ENCODE measurements around the gene BAHCC1.

The BAHCC1 gene

DNA sequence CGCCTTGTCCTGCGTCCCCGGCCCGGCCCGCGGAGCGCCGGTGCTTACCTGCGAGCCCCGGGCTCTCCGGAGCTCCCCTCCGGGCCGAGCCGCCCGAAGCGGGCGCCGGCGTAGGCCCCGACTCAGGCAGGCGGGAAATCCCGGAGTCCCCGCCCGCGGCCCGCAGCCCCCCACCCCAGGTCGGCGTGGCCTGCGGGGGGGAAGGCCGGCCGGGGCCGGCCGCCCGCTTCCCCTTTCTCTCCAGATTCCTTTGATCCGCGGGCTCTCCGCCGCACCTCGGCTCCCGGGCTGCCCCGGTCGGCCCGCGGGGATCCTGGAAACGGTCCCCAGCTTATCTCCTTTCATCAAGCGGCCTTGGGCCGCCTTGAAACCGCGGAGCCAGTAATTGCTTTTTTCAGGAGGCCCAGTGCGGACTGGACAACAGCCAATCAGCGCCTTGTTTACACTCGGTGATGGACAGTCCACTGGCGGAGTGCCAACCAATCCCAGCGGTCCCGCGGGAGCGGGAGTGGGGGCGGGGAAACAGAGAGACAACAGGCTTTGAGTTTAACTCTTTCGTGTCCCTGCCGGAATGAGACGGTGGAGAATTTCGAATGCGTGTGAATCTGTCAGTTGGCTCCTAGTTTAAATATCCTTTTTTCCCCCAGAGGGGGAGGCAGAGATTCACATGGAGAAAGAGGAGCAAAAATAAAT, 1.4 kb upstream of the BAHCC1 start:
- TF ChIP-seq, protein P1, sequence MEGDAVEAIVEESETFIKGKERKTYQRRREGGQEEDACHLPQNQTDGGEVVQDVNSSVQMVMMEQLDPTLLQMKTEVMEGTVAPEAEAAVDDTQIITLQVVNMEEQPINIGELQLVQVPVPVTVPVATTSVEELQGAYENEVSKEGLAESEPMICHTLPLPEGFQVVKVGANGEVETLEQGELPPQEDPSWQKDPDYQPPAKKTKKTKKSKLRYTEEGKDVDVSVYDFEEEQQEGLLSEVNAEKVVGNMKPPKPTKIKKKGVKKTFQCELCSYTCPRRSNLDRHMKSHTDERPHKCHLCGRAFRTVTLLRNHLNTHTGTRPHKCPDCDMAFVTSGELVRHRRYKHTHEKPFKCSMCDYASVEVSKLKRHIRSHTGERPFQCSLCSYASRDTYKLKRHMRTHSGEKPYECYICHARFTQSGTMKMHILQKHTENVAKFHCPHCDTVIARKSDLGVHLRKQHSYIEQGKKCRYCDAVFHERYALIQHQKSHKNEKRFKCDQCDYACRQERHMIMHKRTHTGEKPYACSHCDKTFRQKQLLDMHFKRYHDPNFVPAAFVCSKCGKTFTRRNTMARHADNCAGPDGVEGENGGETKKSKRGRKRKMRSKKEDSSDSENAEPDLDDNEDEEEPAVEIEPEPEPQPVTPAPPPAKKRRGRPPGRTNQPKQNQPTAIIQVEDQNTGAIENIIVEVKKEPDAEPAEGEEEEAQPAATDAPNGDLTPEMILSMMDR (IDR thresholded peaks at IDR 0.05; ENCODE audit: borderline replicate concordance, control extremely low read depth, extremely low read depth, insufficient read depth, missing control alignments), result no peak
- in situ Hi-C loops (cut with MboI; ENCODE audit: low sequenced_read_pairs, unreplicated experiment), result no loop called here
- peak; percentile 85 for DNase-seq (ENCODE audit: low spot score)

DNA sequence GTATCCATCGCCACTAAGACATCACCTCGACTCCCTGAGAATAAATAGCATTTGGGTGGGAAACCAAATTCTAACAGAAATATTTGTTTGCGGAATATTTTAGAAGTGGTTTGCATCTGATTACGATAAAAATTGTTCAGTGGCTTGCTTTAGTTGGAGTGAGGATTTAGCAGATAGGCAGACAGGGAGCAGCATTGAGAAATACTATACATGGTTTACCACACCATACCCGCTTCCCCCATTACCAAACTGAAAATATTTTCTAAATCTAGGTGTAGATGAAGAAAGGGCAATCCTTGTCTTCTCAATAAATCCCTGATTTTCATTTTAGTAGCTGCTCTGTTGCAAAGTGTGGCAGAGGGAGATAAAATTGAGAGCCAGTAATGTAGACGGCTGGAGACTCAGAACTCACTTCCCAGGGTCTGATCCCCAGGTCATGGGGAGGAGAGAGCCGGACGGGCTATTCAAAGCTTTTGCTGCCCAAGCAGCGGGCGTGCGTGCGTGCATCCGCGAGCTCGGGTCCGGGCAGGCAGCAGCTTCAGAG, 808 bp upstream of the BAHCC1 start:
- TF ChIP-seq, protein P1 (IDR thresholded peaks at IDR 0.05; ENCODE audit: borderline replicate concordance, control extremely low read depth, extremely low read depth, insufficient read depth, missing control alignments), result no peak
- in situ Hi-C loops (cut with MboI; ENCODE audit: low sequenced_read_pairs, unreplicated experiment), result no loop called here
- no peak for DNase-seq (ENCODE audit: low spot score)

DNA sequence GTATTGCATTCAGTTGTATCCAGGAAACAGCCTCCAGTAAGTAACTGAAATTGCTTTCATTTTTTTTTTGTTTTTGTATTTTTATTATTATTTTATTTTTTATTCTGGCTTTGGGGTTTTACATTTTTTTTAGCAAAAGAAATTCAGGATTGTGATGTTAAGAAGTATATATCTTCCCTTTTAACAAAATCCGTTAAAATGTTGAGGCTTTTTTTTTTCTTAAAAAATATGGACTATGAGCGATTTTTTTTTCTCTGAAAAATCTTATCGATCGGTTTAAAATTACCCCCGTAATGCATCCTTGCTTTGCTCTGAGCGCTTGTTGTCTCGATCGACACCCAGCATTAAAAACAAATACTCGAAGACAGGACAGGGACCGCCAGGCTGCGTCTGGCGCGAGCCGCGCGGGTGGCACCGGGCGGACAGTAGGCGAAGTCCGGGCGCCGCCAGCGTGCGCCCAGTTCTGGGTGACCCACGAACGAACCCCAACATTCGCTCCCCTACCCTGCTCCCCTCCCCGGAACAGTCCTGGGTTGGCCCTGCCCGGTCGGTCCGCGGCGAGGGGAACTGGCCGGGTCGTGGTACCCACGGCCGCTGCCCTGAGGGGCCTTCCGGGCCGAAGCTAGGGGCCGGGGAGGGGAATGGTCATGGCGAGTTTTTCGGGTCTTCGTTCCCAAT, 482 bp downstream of the BAHCC1 start:
- in situ Hi-C loops (cut with MboI; ENCODE audit: low sequenced_read_pairs, unreplicated experiment), result no loop called here
- no peak for DNase-seq (ENCODE audit: low spot score)
- TF ChIP-seq, protein P1 (IDR thresholded peaks at IDR 0.05; ENCODE audit: borderline replicate concordance, control extremely low read depth, extremely low read depth, insufficient read depth, missing control alignments), result no peak

DNA sequence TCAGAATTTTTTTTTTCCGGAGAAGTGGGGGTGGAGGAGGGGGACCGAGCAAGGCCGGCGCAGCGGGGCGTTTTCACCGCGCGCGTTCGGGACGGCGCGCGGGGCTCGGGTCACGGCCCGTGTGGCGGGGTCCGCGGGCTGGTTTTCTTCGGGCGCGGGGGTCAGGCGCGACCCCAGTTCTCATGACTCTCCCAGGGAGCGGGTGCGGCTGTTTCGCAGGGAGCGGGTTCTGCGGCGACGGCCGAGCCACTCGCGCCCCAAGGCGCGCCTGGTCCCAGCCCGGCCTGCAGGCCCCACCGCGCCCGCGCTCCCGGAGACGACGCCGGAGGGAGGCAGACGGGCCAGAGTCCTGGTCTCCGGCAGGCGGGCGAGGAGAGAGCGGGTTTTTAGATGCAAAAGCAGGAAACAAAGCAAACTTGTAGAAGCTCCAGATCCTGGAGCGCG, 1.0 kb downstream of the BAHCC1 start:
- DNase-seq (ENCODE audit: low spot score), result no peak
- TF ChIP-seq, protein P1 (IDR thresholded peaks at IDR 0.05; ENCODE audit: borderline replicate concordance, control extremely low read depth, extremely low read depth, insufficient read depth, missing control alignments), result no peak
- in situ Hi-C loops (cut with MboI; ENCODE audit: low sequenced_read_pairs, unreplicated experiment), result no loop called here

DNA sequence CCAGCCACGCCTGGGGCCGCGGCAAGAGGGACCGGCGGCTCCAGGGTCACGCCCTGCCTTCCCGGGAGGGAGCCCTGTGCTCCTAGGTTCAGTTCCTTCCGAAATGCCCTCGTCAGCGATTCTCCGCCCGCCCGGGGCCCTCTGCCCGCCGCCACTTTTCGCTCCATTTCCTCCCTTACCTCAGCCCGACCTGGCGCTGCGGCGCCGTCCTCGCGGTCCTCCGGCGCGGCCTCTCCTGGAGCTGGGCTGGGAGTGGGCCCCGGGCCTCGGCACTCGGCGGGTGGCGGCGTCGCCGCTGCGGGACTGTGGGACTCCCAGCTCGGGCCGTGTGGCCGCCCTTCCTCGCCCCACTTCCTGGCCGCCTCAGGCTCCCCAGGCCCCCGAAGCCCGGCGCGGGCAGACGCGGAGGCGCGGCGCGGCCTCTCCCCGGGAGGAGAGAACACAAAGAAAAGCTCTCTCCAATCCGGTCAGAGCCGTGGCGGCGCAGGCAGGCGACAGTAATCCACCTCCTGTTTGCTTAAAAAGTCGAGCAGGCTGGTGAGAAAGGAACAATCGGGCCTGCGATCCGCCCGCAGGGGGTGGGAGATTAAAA, 1.6 kb downstream of the BAHCC1 start:
- TF ChIP-seq, protein P1 (IDR thresholded peaks at IDR 0.05; ENCODE audit: borderline replicate concordance, control extremely low read depth, extremely low read depth, insufficient read depth, missing control alignments), result no peak
- DNase-seq (ENCODE audit: low spot score), result no peak
- in situ Hi-C loops (cut with MboI; ENCODE audit: low sequenced_read_pairs, unreplicated experiment), result no loop called here

DNA sequence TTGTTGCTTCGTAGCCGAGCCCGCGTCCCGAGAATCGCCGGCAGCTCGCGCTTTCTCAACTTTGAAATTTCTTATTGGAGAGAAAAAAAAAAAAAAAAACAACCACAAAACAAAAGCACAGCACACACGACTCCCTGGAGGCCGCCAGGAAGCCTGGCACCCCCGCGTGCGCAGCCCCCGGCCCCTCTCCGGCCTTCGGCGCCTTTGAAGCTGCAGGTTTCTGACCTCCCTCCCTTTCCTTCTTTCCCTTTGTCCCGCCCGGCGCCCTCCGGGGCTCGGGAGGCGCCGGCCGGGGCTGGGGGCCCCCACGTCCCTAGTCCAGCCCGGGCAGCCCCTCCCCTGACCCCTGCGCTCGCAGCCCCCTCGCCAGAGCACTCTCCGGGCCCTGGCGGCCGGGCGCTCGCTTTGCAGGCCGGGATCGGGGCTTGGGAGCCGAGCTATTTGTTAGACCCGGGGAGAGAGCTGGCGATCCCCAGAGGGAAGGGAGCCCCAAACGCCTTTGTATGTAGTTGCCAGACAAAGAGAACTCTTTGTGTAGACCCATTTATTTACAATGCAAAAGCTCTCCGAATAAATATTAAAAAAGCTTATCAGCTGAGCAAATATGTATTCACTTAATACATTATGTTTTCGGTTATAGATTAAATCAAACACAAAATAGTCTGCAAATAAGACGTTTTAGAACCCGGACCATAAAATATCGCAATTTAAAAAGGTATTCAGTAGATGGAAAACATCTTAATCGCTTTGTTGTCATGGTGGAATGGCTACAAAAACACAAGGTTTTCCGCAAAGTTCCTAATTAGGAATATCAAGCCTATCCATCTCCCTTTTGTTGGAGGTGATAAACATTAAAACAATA, 2.3 kb downstream of the BAHCC1 start:
- TF ChIP-seq, protein P1 (IDR thresholded peaks at IDR 0.05; ENCODE audit: borderline replicate concordance, control extremely low read depth, extremely low read depth, insufficient read depth, missing control alignments), result no peak
- no peak for DNase-seq (ENCODE audit: low spot score)
- in situ Hi-C loops (cut with MboI; ENCODE audit: low sequenced_read_pairs, unreplicated experiment), result no loop called here

Measured in GM13976 (cell line).